Kidney glomerular epithelial cell (primary cell): Measurements from ENCODE around the gene NLK.
"Not testable (repeated sequence)": the region's sequence is repeated elsewhere in the genome, so short reads cannot be mapped to it uniquely, and the experiment has no call there.

Source experiments
- DNase-seq: peaks from one replicate; lab custom pipeline; 2025; lab: John Stamatoyannopoulos, UW

The NLK gene

DNA sequence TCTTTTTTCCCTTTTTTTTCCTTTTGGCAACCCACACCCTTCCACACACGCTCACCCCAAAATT lies at the start of gene NLK:
TSS of gene NLK (plus strand) at position 21 of the 64 bp plus-strand sequence. CDS start 197 bp downstream, outside the sequence.
- no peak for DNase-seq

DNA sequence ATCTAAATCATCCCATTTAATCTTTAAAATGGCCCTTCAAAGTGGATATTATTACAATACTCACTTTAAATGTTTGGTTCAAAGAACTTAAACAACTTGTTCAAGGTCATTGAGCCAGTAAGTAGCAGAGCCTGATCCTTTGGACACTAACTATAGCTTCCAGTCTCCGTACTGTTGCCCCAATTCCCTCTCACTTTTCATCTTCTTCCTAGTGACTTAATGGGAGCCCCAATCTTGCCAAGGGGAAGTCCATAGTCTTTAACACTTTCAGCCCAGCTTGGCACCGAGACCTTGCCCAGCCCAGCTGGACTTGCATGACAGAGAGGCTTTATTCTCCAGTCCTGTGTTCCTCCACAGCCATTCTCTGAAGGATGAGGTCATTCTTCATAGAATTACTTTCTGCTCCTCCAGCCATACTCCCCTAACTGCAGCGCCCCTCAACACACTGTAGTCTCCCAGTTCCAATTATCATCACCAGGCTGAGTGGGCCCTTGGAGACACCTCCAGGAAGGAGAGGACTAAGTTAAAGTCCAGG lies 49.2 kb upstream of the NLK start:
- no peak for DNase-seq

DNA sequence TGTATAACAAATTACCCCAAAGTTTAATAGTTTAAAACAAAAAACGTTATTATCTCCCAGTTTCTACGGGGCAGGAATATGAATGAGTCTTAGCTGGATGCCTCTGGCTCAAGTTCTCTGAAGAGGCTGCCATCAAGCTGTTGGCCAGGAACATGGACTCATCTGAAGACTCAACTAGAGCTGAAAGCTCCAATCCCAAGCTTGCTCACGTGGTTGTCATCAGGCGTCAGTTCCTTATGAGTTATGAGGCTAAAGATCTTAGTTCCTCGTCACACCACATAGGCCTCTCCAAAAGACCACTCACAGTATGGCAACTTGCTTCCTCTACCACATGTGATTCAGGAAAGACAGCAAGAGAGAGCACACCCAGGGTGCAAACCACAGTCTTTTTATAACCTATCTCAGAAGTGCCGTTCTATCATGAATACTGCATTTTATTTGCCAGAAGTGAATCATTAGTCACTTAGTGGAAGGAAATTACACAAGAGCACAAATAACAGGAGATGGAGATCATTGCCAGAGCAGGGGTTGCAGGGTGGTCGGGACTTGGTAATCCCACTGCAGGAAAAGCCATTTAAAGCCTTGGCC lies 48.7 kb upstream of the NLK start:
- DNase-seq = no peak

DNA sequence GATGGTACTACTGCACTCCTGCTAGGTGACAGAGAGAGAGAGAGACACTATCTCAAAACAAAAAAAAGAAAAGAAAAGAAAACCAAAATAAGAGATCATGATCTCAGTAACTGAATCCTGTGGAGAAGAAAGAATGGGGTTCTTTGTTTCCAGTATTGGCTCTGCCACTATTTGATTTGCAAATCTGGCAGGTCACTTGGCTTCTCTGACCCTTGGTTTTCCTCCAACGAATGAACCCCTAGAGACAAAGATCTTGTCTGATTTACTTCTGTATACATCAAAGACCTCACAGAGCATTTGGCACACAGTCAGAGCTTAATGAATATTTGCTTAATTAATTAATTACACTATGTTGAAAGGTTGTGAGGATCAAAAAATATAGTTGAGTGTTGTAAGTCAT lies 47.9 kb upstream of the NLK start:
- DNase-seq = no peak

DNA sequence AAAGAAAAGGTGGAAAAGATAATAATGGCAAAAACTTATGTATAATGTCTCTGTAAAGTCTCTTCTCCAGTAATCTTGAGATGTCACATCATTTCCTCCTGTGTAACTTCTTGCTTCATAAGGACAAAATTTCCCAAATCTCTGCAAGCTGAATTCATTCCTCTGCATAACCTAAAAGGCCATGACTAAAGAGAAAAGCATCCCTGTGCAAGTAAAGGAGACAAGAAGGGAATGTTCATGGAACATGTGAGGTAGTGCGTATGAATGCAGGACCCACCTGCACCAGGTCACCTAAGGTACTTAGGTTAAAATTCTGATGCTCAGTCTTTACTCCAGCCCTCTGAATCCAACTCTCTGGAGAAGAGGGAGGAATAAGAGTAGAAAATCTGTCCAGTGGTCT lies 46.9 kb upstream of the NLK start:
- DNase-seq = no peak

DNA sequence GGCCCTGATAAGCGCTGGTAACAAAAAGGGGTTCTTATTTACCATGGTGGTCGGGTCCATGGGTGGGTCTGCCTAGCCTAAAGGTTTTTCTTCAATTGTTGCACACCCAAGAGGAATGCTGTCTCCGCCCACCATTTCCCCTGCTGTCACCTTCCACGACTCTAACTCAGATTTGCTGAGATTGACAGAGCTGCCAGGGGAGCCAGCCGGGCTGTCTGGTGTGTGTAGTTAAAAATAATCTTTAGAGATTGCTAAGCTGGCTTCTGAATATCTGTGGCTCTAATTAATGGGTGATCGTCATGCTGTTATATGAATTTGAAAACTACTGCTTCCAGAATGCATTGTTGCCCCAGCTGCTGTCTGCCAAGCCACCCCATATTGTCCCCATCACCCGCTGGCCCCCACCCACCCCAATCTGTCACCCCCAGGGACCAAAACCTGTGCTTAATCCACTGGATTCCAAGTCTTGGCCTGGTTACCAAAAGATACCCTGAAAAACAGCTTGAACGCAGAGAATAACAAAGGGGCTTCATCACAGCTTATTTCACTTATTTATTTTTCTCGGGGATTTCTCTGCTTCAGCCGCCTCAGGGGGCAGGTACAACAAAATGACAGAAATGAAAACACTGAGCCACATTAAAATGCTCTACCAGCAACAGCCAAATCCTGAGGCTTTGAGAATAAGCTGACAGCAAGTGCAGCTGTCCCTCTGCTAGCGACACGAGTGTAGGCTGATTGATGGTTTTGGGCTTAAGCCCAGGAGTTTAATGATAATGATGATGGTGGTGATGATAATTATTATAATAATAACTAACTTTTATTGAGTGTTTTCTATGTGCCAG lies 46.1 kb upstream of the NLK start:
- DNase-seq = no peak

DNA sequence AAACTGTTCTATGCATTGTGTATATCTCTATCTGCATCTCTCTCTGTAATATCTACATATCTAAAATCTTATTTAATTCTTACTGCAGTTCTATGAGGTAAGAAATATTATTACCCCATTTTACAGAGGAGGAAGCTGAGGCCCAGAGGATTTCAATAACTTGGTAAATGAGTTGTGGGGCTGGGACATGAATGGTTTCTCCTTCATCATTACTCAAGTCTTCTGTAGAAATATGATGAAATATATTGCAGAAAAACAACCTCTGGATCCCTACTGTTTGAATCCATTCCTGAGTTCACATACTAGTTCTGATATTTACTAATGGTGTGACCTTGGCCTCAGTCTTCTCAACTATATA lies 45.5 kb upstream of the NLK start:
- no peak for DNase-seq

DNA sequence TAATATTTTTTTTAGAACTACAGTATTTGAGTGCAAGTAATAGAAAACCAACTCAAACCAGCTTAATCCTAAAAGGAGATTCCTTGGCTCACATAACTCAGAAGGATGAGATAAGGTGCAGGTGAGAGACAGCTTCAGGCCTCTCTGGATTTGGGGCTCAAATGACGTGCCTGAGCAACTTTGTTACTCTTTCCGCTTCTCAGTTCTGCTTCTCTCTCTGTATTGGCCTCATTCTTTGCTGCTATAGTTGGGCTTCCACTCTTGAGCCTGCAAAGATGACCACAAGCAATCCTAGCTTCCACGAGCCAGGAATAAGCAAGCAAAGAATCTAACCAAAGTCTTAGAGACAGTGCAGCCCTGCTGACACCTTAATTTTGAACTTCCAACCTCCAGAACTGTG lies 45.0 kb upstream of the NLK start:
- DNase-seq = no peak

DNA sequence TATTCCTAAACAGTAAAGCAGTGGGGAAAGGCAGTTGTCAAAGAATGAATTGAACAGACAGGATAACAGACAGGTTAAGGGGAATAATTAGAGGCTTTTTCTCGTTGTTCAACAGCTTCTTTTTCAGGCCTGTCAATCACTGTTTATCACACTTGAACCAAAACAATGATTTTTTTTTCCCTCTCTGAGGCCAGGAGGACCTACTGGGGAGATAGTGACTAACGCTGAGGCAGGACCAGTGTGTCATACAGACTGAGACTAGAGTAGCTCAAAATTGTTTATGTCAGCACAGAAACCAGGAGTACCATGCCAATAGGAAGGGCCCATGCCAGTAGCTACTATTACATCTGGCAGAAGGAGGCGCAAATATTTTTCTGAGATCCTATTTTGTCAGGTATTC lies 41.3 kb upstream of the NLK start:
- DNase-seq = no peak

DNA sequence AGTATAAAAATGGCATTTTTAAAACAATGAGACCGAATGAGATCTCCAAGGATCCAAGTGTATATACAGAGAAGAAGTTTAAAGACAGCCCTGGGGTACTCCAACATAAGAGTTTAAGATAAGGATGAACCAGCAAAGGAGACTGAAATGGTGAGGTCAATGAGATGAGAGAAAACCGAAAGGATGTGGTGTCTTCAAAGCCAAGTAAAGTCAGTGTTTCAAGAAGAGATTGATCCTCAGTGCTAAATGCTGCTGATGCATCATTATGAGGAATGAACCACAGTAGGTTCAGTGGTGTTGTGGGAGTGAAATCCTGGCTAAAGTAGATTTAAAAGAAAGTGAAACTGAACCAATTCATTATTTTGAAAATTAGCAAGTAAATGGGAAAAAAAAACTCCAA lies 38.1 kb upstream of the NLK start:
- no peak for DNase-seq

DNA sequence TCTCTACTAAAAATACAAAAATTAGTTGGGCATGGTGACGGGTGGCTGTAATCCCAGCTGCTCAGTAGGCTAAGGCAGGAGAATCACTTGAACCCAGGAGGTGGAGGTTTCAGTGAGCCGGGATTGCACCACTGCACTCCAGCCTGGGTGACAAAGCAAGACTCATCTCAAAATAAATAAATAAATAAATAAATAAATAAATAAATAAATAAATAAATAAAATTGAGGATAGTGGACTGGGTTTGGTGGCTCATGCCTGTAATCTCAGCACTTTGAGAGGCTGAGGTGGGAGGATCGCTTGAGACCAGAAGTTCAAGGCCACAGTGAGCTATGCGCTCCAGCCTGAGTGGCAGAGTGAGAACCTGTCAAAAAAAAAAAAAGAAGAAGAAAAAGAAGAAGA lies 34.6 kb upstream of the NLK start:
- not testable (repeated sequence) for DNase-seq

DNA sequence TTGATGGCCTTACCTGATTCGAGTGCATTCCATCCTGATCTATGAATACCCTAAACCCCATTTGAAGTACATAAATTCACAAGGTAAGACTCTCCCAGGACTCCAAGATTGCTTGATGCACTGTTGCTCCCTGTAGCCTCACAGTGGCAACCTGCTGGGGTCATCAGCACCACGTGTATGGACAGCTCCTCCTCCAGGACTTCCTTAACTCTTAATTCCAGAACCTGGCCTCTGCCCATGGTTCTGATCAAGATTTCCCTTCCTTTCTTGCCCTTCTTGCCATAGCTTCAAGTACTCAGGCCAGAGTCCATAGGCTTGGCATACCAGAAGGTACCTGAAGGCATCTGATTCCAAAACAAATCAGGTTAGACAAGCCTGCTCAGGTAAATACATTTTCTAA lies 34.0 kb upstream of the NLK start:
- peak; percentile 59 for DNase-seq

DNA sequence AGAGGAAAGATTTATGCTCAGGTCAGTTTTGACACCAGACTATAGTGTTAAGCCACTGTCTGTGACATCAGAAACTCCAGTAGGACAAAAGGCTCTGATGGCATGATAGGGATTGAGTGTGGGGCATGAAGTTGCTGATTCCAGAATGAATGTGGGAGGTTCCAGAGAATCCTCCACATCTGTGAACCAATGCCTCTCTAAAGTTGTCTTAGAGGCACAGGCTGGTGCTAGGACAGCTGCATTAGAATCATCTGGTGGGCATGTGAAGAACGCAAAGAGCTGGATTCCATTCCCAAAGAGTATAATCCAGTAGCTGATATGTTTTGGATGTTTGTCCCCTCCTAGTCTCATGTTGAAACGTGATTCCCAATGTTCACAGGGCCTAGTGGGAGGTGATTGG lies 32.1 kb upstream of the NLK start:
- DNase-seq = no peak

DNA sequence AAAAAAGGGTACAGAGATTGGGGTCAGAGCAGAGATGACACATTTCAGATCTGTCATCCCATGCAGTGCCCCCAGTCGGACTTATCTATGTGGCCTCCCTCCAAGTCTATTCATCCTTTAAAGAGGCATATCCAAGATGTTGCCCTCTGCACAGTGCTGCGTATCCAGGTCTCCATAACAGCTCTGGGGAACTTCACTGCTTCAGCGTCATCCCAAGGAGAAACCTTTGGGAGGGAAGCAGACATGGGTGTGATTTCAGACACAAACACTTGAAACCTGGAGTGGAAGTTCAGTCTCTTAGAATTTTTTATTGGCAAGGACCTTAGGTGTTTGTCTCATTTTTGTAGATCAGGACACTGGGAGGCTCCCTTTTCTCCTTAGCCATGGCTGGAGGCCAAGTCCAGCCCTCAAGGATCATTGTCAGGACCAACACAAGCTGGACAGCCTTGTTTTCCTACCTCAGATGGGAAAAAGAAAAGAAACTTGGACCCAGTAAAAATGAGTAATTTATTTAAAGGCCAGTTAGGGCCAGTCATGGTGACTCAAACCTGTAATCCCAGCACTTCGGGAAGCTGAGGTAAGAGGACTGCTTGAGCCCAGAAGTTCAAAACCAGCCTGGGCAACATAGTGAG lies 23.9 kb upstream of the NLK start:
- no peak for DNase-seq

DNA sequence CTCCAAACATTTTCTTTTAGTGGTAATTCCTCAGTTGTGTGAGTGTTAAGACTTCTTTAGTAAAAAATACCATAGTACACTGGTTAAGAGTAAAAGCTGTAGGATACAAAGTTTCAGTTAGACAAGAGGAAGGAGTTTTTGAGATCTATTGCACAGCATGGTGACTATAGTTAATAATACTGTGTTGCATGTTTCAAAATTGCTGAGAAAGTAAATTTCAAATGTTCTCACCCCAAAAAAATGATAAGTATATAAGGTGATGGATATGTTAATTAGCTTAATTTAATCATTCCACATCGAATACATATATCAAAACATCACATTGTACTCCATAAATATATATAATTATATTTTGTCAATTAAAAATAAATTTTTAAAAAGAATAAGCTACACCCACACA lies 22.0 kb upstream of the NLK start:
- DNase-seq = no peak

DNA sequence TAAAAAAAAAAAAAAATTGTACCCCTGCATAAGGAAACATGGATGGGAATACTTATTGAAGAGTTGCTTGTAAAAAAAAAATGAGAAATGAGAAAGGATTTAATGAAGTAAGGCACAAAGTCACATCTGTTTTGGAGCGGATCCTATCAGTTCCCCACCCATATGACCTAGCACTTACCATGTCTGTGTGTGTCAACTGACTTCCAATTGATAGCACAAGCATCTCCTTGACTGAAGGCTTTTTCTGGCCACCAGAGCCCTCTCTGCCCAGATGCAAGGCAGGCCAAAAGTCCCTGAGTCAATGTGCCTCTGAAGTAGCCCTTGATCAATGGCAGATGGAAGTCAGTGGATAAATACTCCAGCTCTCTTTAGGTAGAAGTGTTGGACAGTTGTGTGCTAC lies 13.4 kb upstream of the NLK start:
- DNase-seq = no peak

DNA sequence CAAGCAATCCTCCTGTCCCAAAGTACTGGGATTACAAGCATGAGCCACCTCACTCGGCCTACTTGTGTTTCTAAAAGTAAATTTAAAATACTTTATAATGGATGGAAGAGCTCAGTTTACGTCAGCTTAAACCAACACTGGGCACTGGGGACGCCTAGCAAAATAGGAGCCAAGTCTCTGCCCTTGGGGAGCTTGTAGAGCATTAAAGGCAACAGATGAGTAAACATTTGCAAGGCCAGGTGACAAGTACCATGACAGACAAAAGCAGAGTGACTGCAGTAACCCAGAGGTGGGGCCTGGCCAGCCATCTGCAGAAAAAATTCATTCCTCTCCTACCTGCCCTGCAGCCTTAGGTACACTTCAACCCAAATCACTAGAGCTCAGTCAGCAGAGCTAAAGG lies 12.1 kb upstream of the NLK start:
- no peak for DNase-seq

DNA sequence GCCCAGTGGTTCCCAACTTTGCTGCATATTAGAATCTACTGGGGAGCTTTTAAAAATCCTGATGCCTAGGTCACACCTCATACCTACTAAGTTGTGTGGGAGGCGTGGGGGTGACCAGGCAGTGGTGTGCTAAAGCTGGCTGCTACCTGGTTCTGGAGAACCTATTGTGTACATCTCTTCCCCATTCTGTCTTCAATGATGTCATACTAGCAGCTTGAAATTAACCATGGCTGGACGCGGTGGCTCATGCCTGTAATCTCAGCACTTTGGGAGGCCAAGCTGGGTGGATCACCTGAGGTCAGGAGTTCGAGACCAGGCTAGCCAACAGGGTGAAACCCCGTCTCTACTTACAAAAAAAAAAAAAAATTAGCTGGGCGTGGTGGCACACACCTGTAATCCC lies 11.3 kb upstream of the NLK start:
- DNase-seq = no peak

DNA sequence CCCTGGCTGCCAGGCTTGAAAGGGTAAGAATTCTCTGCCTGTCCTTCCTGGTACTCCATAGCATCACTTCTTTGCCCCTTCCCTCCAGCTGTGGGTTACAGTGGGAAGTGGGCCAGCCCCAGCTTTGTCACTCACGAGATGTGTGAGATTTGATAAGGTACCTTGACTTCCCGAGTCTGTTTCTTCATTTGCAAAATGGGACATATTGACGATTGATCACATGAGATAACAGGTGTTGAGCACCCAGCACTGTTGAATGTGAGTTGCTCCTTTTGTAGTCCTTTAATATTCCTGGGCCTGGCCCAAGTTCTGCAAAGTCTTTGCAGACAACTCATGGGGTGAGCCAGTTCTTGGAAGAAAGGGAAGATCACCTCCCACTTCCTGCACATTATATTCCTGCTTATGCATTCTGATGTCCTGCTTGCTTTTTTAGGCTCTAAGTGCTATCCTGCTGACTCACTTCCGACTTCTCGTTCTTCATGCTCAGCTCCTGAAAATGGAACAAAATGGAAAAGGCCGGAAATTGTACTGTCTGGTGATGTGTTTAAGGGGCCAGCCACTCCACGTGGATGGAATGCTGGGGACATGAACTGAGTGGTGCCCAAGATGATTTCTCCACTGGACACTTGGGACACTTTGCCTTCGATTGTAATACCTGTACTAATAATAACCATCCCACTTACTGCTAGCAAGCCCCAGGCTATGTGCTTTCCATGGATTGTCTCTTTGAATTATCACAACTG lies 8.3 kb upstream of the NLK start:
- no peak for DNase-seq

DNA sequence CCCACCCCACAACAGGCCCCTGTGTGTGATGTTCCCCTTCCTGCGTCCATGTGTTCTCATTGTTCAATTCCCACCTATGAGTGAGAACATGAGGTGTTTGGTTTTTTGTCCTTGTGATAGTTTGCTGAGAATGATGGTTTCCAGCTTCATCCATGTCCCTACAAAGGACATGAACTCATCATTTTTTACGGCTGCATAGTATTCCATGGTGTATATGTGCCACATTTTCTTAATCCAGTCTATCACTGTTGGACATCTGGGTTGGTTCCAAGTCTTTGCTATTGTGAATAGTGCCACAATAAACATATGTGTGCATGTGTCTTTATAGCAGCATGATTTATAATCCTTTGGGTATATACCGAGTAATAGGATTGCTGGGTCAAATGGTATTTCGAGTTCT lies 7.0 kb upstream of the NLK start:
- not testable (repeated sequence) for DNase-seq

DNA sequence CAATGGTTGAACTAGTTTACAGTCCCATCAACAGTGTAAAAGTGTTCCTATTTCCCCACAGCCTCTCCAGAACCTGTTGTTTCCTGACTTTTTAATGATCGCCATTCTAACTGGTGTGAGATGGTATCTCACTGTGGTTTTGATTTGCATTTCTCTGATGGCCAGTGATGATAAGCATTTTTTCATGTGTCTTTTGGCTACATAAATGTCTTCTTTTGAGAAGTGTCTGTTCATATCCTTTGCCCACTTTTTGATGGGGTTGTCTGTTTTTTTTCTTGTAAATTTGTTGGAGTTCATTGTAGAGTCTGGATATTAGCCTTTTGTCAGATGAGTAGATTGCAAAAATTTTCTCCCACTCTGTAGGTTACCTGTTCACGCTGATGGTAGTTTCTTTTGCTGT lies 6.6 kb upstream of the NLK start:
- DNase-seq = not testable (repeated sequence)

DNA sequence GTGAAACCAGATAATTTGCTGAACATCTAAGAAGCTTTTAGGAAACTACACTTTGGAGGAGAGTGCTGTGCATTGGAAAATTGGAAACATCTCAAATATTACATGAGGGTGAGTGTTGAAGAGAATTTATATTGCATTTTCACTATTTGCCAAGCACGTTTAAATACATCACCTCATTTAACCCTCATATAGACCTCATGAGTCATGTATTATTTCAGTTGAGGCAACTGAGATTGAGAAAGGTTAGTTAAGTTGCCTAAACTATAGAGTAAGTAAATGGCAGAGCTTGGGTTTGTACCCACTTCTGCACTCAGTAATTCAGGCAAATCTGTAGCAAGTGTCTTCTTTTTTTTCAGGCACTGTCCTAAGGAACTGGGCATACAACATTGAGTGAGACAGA lies 3.7 kb upstream of the NLK start:
- DNase-seq = no peak

DNA sequence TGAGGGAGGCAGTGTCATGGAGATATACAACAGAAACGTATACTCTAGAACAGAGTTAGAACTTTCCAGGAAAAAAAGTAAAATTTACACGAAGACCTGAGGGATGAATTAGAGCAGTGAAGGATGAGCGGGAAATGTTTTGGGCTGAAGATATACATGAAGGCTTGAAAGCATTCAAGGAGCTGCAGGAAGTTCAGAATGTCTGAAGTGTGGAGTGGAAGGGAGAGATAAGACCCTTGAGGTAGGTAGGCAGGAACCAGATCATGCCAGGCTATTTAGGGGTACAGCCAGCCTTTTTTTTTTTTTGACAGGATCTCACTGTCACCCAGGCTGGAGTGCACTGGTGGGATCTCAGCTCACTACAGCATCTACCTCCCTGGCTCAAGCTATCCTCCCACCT lies 3.2 kb upstream of the NLK start:
- no peak for DNase-seq
